HG03460 (cell line): ENCODE data around the gene MTUS2.

ENCODE experiments used
- ATAC-seq: cut with Tn5 transposase; IDR thresholded peaks from one replicate; pipeline ENCODE4 v1.9.1; 2021; ENCODE audit not compliant: unreplicated experiment

MTUS2 gene

DNA sequence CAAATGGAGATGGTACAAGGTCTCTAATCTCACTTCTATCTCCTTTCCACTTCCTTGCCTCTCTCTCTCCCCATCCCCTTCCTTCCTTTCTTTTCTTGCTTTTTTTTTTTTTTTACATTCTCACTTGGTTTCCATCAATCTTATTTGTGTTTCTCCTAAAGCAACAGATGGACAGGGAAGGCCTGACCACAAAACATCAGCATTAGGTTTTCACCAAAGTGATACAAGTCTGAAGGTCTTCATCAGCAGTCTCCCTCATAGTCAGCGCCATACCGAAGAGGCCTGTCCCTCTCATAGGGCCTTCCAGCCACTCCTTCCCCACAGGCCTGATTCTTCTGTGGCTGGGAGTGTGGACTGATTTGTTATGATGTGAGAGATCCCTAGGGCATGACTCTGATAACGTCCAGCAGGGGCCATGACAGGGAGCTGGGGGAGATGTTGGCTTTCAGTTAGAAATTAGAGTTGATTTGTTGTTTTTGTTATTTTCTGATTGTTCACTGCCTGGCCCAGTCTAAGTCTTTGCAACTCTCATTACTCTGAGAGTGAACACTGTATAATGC is 616.7 kb downstream of the MTUS2 start:
- ATAC-seq, result no peak

DNA sequence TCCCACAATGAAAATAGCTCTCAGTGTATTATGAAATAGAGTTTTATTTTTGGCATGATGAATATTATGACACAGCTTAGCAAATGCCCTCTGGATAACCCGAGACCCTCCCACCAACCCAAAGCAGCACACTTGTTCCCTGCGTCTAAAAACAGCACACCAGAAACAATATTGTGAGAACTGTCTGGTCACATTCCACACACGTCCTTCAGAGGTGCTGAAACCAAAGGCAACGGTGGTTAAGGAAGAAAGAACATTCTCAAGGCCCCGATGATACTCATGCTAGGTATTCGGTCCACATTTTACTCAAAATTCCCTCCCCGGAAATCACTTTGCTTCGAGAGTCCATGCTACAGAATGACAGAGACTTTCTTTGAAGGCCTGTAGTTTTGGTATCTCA is 618.6 kb downstream of the MTUS2 start:
- no peak for ATAC-seq

GRCh38 chr13:29439601-29440388 is 619.7 kb downstream of the MTUS2 start:
- no peak for ATAC-seq

DNA sequence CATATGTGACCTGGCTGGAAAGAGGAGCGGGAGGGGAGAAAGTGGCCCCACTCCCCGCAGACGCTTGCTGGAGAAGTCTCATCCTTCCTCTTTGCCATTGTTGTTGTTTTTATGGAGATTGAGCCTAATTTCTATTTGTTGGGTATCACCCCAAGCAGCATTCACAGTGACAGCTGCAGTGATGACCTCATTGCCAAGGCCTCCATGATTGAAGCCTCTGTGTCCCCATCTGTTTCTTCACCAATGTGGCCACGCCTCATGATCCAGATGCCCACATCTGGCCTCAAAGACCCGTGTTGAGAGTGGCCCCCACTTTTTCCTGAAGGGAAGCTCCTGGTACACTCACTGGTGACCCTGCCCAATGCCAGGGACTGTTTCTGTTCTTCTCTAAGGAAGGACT is 621.2 kb downstream of the MTUS2 start:
- no peak for ATAC-seq

- ATAC-seq, result no peak
These were observed 625.9 kb downstream of the MTUS2 start for GRCh38 chr13:29446016-29446415.

DNA sequence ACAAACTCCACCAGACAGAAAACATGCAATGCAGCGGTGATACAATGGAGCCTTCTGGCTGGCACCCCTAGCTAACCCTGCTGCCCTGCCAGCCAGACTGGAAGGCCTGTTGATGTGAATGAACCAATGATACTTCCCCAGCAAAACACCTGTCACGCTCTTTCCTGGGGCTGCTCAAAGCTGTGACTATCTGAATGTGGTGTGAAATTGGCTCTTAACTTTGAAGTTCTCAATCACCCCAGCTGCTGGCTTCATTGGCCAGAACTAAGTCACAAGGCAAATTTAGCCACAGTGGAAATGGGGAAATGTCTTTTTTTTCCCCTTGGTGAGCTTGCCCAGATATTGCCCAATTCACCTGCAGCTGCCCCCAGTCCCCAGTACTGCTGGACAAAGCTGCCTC is 628.0 kb downstream of the MTUS2 start:
- ATAC-seq, result no peak

DNA sequence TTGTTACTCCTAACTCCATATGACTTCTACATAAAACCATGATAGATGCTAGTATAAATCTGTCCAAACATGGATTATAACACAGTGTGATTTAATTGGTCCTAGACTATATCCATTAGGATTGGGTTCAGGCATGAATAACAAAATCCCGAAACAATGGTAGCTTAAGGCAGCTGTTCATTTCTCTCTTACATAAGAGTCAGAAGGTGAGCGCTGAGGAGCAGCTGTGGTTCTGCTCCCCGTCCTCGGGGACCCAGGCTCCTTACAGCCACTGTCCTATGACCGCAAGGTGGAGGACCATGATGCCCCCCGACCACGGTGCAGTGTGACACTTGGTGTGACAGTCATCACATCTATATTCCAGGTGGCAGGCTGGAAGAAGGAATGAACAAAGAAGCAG is 629.6 kb downstream of the MTUS2 start:
- ATAC-seq, result no peak

DNA sequence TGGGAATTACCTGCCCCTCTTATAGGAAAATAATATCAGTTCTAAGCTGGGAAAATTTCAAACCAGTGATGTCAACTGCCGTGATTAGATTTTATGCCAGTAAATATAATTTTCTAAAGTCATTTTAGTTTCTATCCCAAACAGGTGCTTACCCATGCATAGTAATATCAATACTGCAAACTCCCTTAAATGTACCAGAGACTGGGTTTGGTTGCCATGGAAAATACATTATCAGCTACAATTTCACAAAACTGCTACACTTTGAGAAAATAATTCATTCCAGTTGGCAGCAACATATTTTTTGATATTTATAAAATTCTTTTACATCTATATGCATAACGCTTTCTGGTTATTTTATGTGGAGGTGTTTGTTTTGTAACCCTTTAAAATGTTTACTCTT is 631.8 kb downstream of the MTUS2 start:
- ATAC-seq, result no peak

DNA sequence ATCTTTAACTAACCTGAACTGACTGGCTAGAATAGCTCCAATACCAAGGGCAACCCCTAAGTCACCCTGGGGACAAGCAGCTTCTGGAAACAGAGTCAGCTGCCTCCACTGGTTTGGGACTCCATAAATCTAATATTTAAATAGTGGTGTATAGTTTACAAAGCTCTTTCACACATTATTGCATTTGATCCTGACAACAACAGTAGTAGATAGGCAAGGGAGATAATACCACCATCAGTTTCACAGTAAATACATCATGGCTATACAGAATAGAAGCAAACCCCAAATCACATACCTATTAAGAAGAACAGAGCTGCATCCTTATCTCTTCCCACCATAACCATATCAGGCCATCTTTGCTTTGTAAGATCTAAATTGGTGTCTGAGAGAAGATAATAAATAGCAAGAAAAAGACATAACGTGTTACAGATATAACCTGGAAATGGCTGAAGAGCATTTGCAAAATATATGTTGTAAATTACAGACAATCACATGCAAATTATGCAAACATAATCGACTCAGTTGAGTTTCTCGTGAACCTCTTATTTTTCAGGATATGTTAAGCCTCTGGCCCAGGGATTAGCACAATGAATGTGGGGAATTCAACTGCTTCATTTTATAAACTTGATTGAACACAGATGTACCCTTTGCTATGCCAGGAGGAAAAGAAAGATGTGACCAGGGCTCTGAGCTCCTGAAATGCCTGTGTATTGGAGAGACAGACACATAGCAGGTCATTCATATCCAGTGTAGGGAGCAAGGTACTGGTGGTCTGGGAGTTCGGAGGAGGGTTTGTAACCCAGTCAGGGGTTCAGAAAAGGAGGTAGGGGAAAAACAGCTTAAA is 632.9 kb downstream of the MTUS2 start:
- no peak for ATAC-seq

DNA sequence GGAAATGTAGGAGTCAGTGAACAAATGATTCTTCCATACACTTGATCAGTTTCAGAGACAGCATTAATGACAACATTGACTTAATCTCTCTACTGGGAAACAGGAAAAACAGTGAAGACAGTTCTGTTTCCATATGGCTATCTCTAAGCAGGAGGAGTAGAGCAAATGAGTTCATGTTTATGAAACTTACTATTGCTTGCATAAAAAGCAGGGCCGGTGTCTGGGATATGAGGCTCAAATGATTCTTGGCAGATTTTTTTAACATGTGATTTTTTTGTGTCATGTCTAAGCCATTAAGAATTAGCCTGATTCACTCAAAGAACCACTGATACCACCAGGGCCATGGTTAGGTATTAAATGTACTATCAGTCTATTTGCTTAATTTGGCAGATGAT is 633.5 kb downstream of the MTUS2 start:
- no peak for ATAC-seq

DNA sequence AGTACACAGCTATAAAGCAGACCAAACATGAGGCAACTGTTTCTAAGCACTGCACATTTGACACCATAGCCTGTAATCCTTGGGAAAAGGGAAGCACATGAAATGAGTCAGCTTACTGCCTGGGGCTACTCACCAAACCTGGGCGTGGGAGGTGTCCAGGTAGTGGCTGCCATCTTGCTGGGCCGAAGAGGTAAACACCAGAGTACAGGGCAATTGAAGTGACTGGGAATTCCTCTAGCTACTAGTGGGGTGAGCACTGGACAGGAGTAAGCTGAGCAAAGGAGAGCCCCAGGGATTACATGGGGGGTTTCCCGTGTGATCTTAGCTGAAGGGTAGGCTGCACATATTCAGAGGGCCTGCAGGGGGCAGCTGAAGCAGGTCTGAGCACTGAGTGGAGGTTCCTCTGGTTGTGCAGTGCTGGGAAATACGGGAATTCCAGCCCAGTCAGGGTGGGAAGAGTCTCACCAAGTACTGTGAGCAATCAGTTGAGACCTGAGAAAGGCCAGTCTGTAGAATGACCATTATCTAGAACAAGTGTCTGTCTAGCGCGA is 634.9 kb downstream of the MTUS2 start:
- ATAC-seq, result no peak

- no peak for ATAC-seq
These were observed 636.3 kb downstream of the MTUS2 start for GRCh38 chr13:29456419-29456818.

- no peak for ATAC-seq
These were observed 637.2 kb downstream of the MTUS2 start for GRCh38 chr13:29457299-29457698.

- no peak for ATAC-seq
These were observed 638.3 kb downstream of the MTUS2 start for GRCh38 chr13:29458419-29458818.

DNA sequence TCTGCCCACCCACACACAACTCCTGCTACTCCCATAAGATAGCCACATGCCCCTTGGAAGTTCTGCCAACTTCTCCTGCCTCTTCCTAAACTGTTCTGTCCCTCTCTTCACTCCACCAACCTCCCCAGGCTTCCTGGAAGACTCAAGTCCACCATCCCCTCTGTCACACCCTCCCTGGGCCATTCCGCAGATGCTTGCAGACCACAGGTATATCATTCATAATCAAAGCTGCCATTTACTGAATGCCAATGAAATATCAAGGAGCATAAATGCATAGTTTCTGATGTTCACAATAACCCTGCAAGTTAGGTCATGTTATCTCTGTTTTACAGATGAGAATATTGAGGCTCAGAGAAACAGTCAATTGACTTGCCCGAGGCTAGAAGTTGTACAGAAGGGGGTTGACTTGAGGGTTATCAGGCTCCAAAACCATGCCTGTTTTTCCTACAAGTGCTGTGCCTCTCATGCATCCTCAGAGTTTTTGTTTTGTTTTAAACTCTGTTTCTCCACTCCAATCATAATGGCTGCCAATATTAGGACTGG is 639.7 kb downstream of the MTUS2 start:
- ATAC-seq, result no peak

GRCh38 chr13:29464105-29464679 is 644.1 kb downstream of the MTUS2 start:
- ATAC-seq, result no peak

DNA sequence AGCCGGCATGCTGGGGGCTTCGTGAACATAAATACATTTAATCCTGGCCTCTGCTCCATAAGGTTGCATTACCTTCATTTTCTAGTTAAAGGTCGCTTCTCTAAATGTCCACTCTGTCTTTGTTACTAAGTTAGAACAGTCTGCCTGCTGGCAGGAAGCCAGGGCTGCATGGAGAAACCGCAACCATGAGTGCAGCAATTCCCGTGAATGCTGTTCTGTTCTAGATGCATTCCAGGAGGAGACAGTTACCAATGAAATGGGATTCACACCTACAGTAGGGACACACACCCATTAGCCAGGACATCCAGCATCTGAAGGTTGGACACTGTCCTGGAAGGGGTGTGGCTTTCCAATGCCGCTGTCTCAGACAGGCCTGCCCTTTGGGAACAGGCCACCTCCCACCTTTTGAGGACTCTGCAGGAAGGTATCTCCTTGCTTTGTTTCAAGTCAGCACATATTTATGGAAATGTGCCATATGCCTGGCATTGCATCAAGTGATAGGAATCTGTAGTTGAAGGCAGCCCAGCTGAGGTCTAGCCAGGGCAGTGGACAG is 645.7 kb downstream of the MTUS2 start:
- ATAC-seq, result no peak

GRCh38 chr13:29471551-29471950 is 651.4 kb downstream of the MTUS2 start:
- no peak for ATAC-seq

DNA sequence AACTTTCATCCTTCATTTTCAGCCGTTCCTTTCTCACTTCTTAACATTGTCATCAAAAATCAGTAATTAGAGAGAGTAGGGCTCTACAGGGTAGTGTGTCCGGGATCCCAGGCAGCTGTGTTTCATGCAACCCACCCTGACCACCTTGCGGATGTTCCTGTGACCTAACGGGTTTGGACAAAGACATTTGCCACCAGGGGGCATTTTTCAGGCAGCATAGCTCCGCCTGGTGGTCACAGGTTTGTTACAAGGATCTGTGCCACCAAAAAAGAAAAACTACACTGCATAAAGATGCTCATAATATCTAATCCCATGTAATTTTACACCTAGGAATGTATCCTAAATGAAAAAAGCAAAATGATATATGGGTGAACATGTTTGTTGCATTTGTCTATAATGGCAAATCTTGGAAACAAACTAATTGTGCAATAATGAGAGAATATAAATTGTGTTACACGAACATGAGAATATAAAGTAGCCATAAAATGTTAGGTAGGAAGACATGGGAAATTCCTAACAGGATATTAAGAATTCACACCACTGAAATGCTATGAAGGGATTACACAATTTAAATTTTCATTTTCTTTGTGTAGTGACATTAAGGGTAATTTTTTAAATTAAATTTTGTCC is 652.3 kb downstream of the MTUS2 start:
- no peak for ATAC-seq

GRCh38 chr13:29473166-29473565 is 653.0 kb downstream of the MTUS2 start:
- no peak for ATAC-seq
